Measurements from ENCODE around the gene NRG2. TPM values are rescaled to one million over a fixed set of nuclear protein-coding genes. Genes with fewer than 3 reads are reported as not detected.

Gene NRG2
- total RNA-seq, 4 donors from 2014 or later, result 5.3 to 8.8 (median 7.5) TPM

GRCh38 chr5:139822553-139823425 is 220.3 kb downstream of the NRG2 start:
- no peak for DNase-seq (ENCODE audit: low spot score in 2 of 2)
- intact Hi-C loops (cut with DNase I; ENCODE audit: low total_unique reads), result no loop called here
- 89 to 90% methylated on average over 17 to 25 of the region's 25 CpGs for WGBS, 2 donors
- no peak overlapping the region for H3K4me3 ChIP-seq (ENCODE audit: low read depth, poor library complexity, severe bottlenecking)
- TF ChIP-seq POLR2A (IDR thresholded peaks at IDR 0.05), result no peak
- no peak for TF ChIP-seq CTCF (IDR thresholded peaks at IDR 0.05)

GRCh38 chr5:139821806-139822552 is 221.1 kb downstream of the NRG2 start:
- no peak overlapping the region for H3K4me3 ChIP-seq (ENCODE audit: low read depth, poor library complexity, severe bottlenecking)
- intact Hi-C loops (cut with DNase I; ENCODE audit: low total_unique reads), result no loop called here
- DNase-seq (ENCODE audit: low spot score in 2 of 2), result no peak
- WGBS, 2 donors, result 91 to 92% methylated on average over 10 to 11 of the region's 11 CpGs
- TF ChIP-seq CTCF (IDR thresholded peaks at IDR 0.05) (no peak), POLR2A (IDR thresholded peaks at IDR 0.05) (no peak)

GRCh38 chr5:139820606-139821005 is 222.5 kb downstream of the NRG2 start:
- 88 to 94% methylated on average over 4 of the region's 4 CpGs for WGBS, 2 donors
- intact Hi-C loops (cut with DNase I; ENCODE audit: low total_unique reads), result no loop called here
- TF ChIP-seq CTCF (IDR thresholded peaks at IDR 0.05), result no peak
- TF ChIP-seq POLR2A (IDR thresholded peaks at IDR 0.05), result no peak
- H3K4me3 ChIP-seq (ENCODE audit: low read depth, poor library complexity, severe bottlenecking), result no peak overlapping the region
- no peak for DNase-seq (ENCODE audit: low spot score in 2 of 2)

- DNase-seq (ENCODE audit: low spot score in 2 of 2), result no peak
- TF ChIP-seq CTCF (IDR thresholded peaks at IDR 0.05) (no peak), POLR2A (IDR thresholded peaks at IDR 0.05) (no peak)
- H3K4me3 ChIP-seq (ENCODE audit: low read depth, poor library complexity, severe bottlenecking), result no peak overlapping the region
- intact Hi-C loops (cut with DNase I; ENCODE audit: low total_unique reads), result no loop called here
- 65 to 73% methylated on average over 7 of the region's 7 CpGs for WGBS, 2 donors
Measured at GRCh38 chr5:139820130-139820529, 223.0 kb downstream of the NRG2 start.

GRCh38 chr5:139817970-139818369 is 225.1 kb downstream of the NRG2 start:
- TF ChIP-seq POLR2A (IDR thresholded peaks at IDR 0.05) (no peak), CTCF (IDR thresholded peaks at IDR 0.05) (no peak)
- H3K4me3 ChIP-seq (ENCODE audit: low read depth, poor library complexity, severe bottlenecking), result no peak overlapping the region
- DNase-seq (ENCODE audit: low spot score in 2 of 2), result no peak
- intact Hi-C loops (cut with DNase I; ENCODE audit: low total_unique reads), result no loop called here
- 84 to 98% methylated on average over 3 of the region's 3 CpGs for WGBS, 2 donors
